Activated T-cell treated with anti-CD3 and anti-CD28 coated beads for 48 hours (primary cell): ENCODE measurements around the gene CDKL4.
"Not testable (repeated sequence)": the region's sequence is repeated elsewhere in the genome, so short reads cannot be mapped to it uniquely, and the experiment has no call there.

ENCODE experiments used
- DNase-seq: peaks from one replicate; pipeline ENCODE4 v3.0.0-alpha.2; 2020; ENCODE audit warnings: low read depth

The CDKL4 gene

GRCh38 chr2:39243469-39244123 is at the start of gene CDKL4:
Gene CDKL4 (minus strand): TSS chr2:39243970.
- no peak for DNase-seq

GRCh38 chr2:39290433-39290832 is 46.7 kb upstream of the CDKL4 start:
- DNase-seq, result no peak

DNA sequence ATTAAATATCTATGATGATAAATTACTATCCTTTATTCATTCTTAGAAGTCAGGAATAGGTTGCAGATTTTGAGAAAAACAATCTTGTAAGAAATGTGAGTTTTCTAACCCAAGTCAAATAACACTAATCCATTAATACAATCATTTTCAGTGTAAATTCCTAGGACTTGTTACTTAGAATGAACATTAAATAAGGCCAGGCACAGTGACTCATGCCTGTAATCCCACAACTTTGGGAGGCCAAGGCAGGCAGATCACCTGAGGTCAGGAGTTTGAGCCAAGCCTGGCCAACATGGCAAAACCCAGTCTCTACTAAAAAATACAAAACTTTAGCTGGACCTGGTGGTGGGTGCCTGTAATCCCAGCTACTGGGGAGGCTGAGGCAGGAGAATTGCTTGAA is 45.8 kb upstream of the CDKL4 start:
- no peak for DNase-seq

DNA sequence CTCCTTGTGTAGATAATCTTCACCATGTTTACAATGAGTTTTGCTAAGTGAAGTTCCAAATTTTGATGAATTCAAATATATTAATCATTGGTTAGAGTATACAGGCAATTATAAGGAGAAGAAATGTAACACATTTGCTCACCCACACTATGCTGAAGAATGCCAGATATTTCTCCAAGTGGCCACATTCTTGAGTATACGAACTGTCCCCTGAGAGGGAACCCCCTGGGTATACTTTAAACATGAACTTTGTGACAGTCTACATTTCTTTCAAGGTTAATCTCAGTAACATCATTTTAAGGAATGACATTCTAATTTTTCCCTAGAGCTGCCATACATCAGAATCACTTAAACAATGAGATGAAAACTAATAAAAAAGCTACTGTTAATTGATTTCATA is 39.8 kb upstream of the CDKL4 start:
- DNase-seq, result no peak

DNA sequence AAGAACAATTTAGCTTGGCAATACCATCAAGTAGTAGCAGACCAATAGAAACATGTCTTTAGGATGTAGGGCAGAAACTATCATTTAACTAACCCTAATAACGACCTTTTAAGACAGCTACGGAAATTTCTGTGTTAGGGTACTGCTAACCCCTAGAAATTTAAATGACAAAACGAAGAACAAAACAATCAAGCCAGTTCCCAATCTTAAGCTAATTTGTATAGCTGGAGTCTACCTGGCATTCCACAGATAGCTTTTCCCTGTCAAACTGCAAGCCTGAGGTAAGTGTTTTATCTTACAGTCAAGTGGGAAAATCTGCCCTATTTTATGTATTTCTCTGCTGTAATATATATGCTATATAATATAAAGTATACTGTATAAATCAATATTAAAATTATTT is 37.6 kb upstream of the CDKL4 start:
- DNase-seq, result no peak

DNA sequence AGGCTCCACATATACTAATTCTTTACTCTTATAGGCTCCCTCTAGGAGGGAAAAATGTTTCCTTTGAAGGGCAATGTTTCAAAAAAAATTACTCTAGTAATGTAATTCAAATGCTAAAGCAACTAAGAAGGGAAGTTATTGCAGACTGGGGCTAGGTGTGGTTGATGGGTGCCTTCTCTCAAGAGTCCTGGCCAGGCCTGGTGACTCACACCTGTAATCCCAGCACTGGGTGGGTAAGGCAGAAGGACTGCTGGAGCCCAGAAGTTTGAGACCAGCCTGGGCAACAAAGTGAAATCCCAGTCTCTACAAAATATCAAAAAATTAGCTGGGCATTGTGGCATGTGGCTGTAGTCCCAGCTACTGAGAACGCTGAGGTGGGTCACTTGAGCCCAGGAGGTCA is 31.2 kb upstream of the CDKL4 start:
- no peak for DNase-seq

GRCh38 chr2:39269941-39270340 is 26.2 kb upstream of the CDKL4 start:
- no peak for DNase-seq

DNA sequence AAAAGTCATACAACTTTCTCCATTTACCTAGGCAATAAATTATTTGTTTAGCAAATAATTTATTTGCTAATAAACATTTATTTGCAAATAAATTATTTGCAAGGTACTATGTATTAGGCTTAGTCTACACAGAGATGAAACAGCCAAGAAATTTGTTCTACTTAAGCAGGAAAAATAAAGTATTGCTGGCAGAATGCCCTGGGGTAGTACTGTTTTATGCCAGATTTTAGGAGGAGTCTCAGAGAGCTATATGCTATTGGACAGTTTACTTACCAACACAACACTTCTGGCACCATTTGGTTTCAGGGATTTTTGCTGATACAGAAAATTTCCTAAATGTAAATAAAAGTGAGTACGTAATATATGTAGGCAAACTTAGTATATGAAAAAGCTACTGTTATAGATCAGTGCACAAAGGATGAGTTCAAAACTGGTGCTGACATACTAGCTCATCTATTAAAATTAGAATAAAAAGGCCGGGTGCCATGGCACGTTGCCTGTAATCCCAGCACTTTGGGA is 23.2 kb upstream of the CDKL4 start:
- no peak for DNase-seq

DNA sequence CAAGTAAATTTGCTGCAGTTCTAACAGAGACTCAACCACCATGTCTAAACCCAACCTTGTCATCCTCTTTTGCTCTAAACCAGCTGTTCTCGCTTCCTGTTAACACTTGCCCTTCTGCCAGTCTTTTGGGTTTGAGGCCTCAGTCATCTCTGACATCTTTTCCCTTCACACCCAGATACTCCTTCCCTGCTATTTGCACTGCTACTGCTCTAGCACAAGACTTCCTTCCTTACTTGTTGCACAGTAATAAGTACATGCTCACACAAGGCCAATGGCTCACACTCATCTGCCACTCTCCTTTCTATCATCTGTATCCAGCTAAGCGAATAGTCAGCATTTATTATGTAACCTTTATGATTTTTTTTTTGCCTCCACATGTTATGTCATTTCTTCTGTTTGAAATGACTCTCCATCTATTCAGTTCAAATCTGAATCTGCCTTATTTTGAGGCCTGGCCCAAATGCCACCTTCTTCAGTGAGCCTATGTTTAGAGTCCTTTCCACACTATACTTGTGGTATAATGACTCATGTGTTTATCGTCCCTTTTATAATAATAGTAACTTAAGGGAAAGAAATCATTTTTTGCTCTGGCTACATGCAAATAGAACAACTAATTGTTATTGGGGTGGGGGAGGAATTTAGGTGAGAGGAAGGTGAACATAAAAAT is 22.5 kb upstream of the CDKL4 start:
- no peak for DNase-seq

DNA sequence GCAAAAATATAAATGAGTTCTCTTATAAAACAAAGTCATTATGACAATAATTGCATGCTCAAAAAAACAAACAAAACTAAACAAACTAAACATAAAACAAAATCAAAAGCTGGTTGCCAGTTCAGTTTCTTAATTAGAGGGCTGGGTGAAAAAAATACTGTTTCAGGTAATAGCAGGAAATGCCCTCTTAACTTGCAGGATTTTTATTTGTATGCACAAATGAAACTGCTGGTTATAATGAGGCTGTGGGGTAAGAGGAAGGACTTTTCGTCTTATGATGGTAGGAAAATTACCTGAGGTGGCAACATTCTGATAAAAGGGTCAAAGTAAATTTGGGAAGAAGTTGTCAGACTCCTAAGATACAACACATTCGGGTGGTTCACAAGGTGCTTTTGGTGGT is 21.5 kb upstream of the CDKL4 start:
- DNase-seq, result no peak

- DNase-seq, result no peak
Observed at GRCh38 chr2:39264733-39265132, 21.0 kb upstream of the CDKL4 start.

DNA sequence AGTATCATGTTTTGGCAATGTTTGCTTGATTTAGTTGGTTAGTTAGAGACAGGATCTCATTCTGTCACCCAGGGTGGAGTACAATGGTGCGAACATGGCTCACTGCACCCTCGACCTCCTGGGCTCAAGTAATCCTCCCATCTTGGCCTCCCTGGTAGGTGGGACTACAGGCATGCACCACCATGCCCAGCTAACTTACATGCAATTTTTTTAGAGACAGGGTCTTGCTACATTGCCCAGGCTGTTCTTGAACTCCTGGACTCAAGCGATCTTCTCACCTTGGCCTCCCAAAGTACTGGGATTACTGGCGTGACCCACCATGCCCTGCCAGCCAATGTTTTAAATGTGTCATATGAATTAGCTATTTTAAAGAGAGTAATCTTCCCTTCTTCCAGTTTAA is 16.3 kb upstream of the CDKL4 start:
- DNase-seq, result no peak

DNA sequence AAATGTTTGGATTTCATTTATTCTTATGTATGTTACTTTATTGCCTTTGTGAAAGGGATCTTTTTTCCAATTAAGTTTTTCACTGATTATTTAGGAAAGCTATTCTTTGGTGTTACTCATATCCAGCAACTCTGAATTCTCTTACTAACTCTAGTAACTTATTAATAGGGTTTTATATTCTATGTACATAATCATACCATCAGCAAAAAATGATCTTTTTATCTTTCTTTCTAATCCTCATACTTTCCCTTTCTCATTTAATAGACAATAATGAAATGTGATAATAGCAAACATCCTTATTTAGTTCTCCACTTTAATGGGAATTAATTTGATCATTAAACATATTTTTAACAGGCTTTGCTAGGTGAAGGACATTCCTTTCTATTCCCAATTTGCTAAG is 12.3 kb upstream of the CDKL4 start:
- no peak for DNase-seq

DNA sequence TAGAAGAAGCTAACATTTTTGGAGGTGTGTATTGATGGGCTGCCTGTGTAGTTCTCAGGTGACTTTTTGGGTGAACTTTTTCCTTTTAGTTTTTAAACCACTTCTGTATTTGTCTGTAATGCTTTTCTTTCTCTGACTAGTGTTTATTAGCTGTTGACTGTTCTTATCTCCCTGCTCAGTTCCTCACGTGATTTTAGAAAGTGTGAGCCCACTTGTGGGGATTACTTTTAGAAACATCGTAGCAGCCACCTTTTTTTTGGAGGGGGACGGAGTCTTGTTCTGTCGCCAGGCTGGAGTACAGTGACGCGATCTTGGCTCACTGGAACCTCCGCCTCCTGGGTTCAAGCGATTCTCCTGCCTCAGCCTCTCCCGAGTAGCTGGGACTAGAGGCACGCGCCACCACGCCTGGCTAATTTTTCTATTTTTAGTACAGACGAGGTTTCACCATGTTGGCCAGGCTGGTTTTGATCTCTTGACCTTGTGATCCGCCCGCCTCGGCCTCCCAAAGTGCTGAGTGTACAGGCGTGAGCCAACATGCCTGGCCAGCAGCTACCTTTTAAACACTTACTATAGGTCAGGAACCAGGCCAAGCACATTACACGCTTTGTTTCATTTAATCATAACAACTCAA is 9.2 kb upstream of the CDKL4 start:
- no peak for DNase-seq

DNA sequence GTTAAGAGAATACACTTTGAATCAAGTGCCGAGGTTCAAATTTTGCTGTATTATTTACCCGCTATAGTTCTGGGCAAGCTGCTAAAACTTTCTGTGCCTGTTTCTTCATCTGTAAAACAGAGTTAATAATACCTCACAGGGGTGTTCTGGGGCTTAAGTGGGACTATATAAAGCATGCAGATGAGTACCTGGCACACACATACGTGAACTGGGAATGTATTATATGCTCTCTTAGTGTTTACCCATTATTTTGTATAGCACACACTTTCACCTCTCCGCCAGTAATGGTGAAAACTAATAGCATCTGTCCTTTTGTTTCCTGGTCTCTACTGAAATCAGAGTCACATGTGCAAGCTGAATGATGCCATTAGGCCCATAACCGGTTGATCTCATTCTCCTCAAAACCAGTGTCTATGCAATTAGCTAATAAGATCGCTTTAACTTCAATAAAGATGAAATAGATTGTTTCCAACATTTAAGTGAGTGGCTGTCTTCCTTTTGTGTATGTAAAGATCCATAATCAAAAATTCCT is 3.8 kb upstream of the CDKL4 start:
- no peak for DNase-seq

DNA sequence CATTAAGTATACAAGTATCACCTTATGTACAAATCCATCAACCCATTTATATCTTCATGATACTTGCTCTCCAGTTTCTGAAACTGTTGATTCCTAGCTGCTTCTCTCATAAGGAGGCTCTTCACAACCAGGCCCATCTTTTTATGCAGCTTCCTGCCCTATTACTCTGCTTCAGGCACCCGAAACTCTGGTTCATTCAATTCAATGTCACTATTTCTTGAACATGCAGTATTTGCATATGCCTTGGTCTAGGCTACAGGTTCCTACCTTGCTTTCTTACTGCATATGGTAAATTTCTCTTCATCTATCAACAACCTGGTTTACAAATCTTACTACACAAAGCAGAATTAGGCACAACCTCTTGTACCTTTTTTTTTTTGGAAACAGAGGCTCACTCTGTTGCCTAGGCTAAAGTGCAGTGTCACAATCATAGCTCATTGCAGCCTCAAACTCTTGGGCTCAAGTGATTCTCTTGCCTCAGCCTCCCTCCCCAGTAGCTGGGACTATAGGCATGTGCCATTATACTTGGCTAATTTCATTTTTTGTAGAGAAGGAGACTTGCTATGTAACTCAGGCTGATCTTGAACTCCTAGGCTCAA is 2.7 kb upstream of the CDKL4 start:
- no peak for DNase-seq

DNA sequence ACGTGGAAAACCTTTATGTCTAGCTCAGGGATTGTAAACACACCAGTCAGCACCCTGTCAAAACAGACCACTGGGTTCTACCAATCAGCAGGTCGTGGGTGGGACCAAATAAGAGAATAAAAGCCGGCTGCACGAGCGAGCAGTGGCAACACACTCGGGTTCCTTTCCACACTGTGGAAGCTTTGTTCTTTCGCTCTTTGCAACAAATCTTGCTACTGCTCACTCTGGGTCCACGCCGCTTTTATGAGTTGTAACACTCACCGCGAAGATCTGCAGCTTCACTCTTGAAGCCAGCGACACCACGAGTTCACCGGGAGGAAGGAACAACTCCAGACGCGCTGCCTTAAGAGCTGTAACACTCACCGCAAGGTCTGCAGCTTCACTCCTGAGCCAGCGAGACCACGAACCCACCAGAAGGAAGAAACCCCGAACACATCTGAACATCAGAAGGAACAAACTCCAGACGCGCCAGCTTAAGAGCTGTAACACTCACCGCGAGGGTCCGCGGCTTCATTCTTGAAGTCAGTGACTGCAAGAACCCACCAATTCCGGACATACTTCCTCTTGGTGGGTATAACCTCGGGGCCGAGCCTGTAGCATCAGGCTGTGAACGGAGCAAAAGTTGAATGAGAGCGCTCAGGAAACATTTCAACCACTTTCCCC is 1.3 kb upstream of the CDKL4 start:
- not testable (repeated sequence) for DNase-seq

DNA sequence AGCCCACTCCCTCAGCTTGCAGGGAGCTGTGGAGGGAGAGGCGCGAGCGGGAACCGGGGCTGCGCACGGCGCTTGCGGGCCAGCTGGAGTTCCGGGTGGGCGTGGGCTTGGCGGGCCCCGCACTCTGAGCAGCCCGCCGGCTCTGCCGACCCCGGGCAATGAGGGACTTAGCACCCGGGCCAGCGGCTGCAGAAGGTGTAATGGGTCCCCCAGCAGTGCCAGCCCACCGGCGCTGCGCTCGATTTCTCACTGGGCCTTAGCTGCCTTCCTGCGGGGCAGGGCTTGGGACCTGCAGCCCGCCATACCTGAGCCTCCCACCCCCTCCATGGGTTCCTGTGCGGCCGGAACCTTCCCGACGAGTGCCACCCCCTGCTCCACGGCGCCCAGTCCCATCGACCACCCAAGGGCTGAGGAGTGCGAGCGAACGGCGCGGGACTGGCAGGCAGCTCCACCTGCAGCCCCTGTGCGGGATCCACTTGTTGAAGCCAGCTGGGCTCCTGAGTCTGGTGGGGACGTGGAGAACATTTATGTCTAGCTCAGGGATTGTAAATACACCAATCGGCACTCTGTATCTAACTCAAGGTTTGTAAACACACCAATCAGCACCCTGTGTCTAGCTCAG is 582 bp upstream of the CDKL4 start:
- not testable (repeated sequence) for DNase-seq

DNA sequence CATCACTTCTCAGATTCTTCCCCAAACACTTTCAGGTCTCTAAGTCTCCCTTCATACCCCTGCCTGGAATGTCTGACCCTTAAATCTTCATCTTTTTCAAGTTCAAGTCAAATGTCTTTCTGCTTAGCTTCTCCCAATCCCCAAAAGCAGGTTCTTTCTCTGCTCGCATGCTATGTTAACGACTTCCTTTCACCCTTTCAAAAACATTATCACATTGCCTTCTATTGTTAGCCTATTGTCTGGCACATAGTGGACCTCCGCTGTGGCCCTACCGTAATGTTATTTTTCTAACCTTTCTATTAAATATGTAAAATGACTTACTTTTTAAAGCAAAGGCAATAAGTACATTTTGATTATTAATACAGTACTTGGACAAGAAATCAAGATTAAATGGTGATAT is 2.2 kb downstream of the CDKL4 start:
- DNase-seq, result no peak

- no peak for DNase-seq
Observed at GRCh38 chr2:39240758-39241157, 3.0 kb downstream of the CDKL4 start.

DNA sequence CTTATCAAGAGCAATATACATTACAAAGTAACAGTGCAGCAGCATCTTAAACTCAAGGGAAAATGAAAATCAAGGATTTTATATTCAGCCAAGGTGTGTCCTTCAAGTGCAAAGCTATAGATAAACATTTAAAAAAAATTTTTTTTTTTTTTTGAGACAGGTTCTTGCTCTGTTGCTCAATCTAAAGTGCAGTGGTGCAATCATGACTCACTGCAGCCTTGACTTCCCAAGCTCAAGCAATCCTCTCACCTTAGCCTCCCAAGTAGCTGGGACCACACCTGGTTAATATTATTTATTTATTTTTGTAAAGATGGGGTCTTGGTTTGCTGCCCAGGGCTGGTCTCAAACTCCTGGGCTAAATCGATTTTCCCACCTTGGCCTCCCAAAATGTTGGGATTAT is 9.0 kb downstream of the CDKL4 start:
- DNase-seq, result no peak

DNA sequence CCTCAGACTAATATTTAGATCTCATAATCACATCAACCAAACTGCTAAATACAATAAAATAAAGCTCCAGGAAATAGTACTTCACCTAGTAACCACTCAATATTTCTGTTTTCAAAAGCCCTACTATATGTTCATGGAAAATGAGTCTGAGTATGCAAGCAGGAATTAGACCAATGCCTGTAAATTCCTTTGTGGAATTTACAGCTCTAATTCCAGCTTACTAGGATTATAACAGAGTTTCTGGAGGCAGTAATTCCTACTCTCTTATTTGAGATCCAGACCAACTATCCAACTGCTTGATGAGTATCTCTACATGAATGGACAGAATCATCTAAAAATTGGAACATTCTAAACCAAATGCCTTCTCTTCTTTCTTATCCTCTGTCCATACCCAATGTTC is 11.6 kb downstream of the CDKL4 start:
- no peak for DNase-seq
